Measurements from ENCODE around the gene C1orf159.

- TF ChIP-seq CTCF (IDR thresholded peaks at IDR 0.05): no peak
- no peak for TF ChIP-seq EZH2phosphoT487 (IDR thresholded peaks at IDR 0.05)
- no peak for TF ChIP-seq EZH2 (IDR thresholded peaks at IDR 0.05)
Observed at GRCh38 chr1:1157914-1158710, 42.2 kb upstream of the C1orf159 start.

Data from neural progenitor cell (in vitro differentiated cells).